ENCODE results near the gene CLEC2A. TPM values are rescaled to one million over a fixed set of nuclear protein-coding genes. Genes with fewer than 3 reads are reported as not detected.
"Not testable (repeated sequence)": the region's sequence is repeated elsewhere in the genome, so short reads cannot be mapped to it uniquely, and the experiment has no call there.

The CLEC2A gene
- total and polyA plus RNA-seq, 8 donors = not detected

- no peaks in the 10 kb centered on the region for H3K36me3 ChIP-seq
- ATAC-seq (no peak), DNase-seq (no peak)
- no peak overlapping the region for H3K4me3 ChIP-seq
- no peaks in the 10 kb centered on the region for H3K27me3 ChIP-seq
- no peak for TF ChIP-seq CTCF (IDR thresholded peaks at IDR 0.05)
- H3K4me1 ChIP-seq = no peaks in the 10 kb centered on the region
- H3K9me3 ChIP-seq = no peaks in the 10 kb centered on the region
- no peak overlapping the region for H3K27ac ChIP-seq
- intact Hi-C loops (cut with DNase I) = no loop called here
These were observed 51.6 kb downstream of the CLEC2A start for GRCh38 chr12:9880532-9881078.

- not testable (repeated sequence) for ATAC-seq
These were observed 56.0 kb downstream of the CLEC2A start for GRCh38 chr12:9876120-9876519.

GRCh38 chr12:9872742-9873141 is 59.4 kb downstream of the CLEC2A start:
- no peaks in the 10 kb centered on the region for H3K9me3 ChIP-seq
- intact Hi-C loops (cut with DNase I) = no loop called here
- DNase-seq = peak in 1 of 4 donors; percentile 47
- no peaks in the 10 kb centered on the region for H3K36me3 ChIP-seq
- peaks cover 4 to 15% of the 10 kb centered on the region in 2 donors for H3K4me1 ChIP-seq
- no peak for TF ChIP-seq CTCF (IDR thresholded peaks at IDR 0.05)
- no peak for ATAC-seq
- no peaks in the 10 kb centered on the region for H3K27me3 ChIP-seq
- H3K4me3 ChIP-seq = no peak overlapping the region
- no peak overlapping the region for H3K27ac ChIP-seq

More at GRCh38 chr12:9876120-9876519, 56.0 kb downstream of the CLEC2A start:
- H3K4me1 ChIP-seq; intact Hi-C loops (cut with DNase I); H3K36me3 ChIP-seq; H3K4me3 ChIP-seq; H3K27ac ChIP-seq; H3K27me3 ChIP-seq; H3K9me3 ChIP-seq: not testable (repeated sequence)
- peak in 1 of 4 donors; percentile 72 for DNase-seq

GRCh38 chr12:9872162-9872561 is 60.0 kb downstream of the CLEC2A start:
- H3K27ac ChIP-seq = no peak overlapping the region
- no peak for ATAC-seq

GRCh38 chr12:9870286-9870866 is 61.8 kb downstream of the CLEC2A start:
- intact Hi-C loops (cut with DNase I) = no loop called here
- no peaks in the 10 kb centered on the region for H3K9me3 ChIP-seq
- H3K36me3 ChIP-seq = no peaks in the 10 kb centered on the region
- peaks cover 4 to 30% of the 10 kb centered on the region in 2 donors for H3K4me1 ChIP-seq
- H3K27ac ChIP-seq = peak overlapping the region; percentile 91 to 92
- TF ChIP-seq CTCF (IDR thresholded peaks at IDR 0.05) = no peak
- H3K4me3 ChIP-seq = peak overlapping the region; percentile 22 to 57
- no peaks in the 10 kb centered on the region for H3K27me3 ChIP-seq
- ATAC-seq (peak; percentile 10), DNase-seq (no peak)

More at GRCh38 chr12:9872162-9872561, 60.0 kb downstream of the CLEC2A start:
- intact Hi-C loops (cut with DNase I) = no loop called here
- Histone ChIP-seq H3K9me3 (no peaks in the 10 kb centered on the region), H3K4me3 (no peak overlapping the region), H3K27me3 (no peaks in the 10 kb centered on the region), H3K36me3 (no peaks in the 10 kb centered on the region), H3K4me1 (peaks cover 4 to 15% of the 10 kb centered on the region in 2 donors)
- DNase-seq = no peak
- TF ChIP-seq CTCF (IDR thresholded peaks at IDR 0.05) = no peak

Measured in left lung (tissue), 10 donors.